Right cardiac atrium (tissue), 5 donors: ENCODE measurements around the gene TEAD1. TPM values are rescaled to one million over a fixed set of nuclear protein-coding genes. Genes with fewer than 3 reads are reported as not detected.
A peak's percentile ranks its signal among the peaks of the same experiment; 100 is the strongest.

Experiments
- ATAC-seq, 2 donors: fragments of 200-7000 bp; cut with Tn5 transposase; one replicate each; pipeline versions ENCODE4 v1.8.0 to v1.9.1; 2020; ENCODE audit warnings: moderate library complexity in 2 of 2, mild to moderate bottlenecking in 1 of 2
- DNase-seq, 3 donors: peaks; one replicate each; pipeline ENCODE4 v3.0.0-alpha.2; 2020
- H3K27ac ChIP-seq: one replicate; pipeline ENCODE4 v1.5.1; 2013; ENCODE audit warnings: mild to moderate bottlenecking, low read length, control low read depth, moderate library complexity
- H3K27me3 ChIP-seq: one replicate; pipeline ENCODE4 v1.6.1; 2013; ENCODE audit not compliant: control insufficient read depth, insufficient read depth
- H3K4me1 ChIP-seq: one replicate; pipeline ENCODE4 v1.6.1; 2013; ENCODE audit warnings: low read length; ENCODE audit not compliant: control insufficient read depth, insufficient read depth
- H3K4me3 ChIP-seq: one replicate; pipeline ENCODE4 v1.5.1; 2013; ENCODE audit warnings: low read length, control low read depth
- H3K9me3 ChIP-seq: one replicate; pipeline ENCODE4 v1.6.1; 2013; ENCODE audit warnings: low read length; ENCODE audit not compliant: control insufficient read depth
- WGBS: extraction: QIAGEN DNeasy Blood & Tissue Kit; methylation state at CpG from one replicate; pipeline ENCODE4 v1.1.7; 2013; 5-methylcytosine and 5-hydroxymethylcytosine counted together
- intact Hi-C, 4 donors: fragments of 100-400 bp; cut with DNase I; formaldehyde crosslinking; loops; one replicate each; pipeline versions ENCODE4 v1.11.0 to v1.14.0; 2022 to 2023
- polyA plus RNA-seq: library from polyadenylated mRNA; stranded (reverse); fragments of 200-250 nt; gene quantifications from one replicate; pipeline ENCODE4 v1.2.3, GENCODE V29; 2013
- total RNA-seq, 4 donors: library from RNA; stranded (reverse); fragmentation: NEBNext Ultra II Directional; extraction: Animal tissue kit (Norgen Biotek cat#: 25700); gene quantifications; one replicate each; pipeline ENCODE4 v1.2.1, GENCODE V29; 2021
- donor health status: healthy with polysubstance abuse.
- donor health status: DM: no; HTN: yes; CAD: no.
- donor health status: DM: no; HTN: no; CAD: no.
- donor health status: DM: no; HTN: yes; CAD: no; lungs with severe emphysema.
- donor health status: DM: yes; HTN: yes; CAD: no.

TEAD1 gene
- total and polyA plus RNA-seq, 5 donors = 19.7 to 105 (median 96.5) TPM

GRCh38 chr11:12640355-12640754 is 33.9 kb upstream of the TEAD1 start:
- Histone ChIP-seq H3K27me3 (no peaks in the 10 kb centered on the region), H3K4me1 (no peaks in the 10 kb centered on the region), H3K4me3 (no peak overlapping the region), H3K27ac (no peak overlapping the region), H3K9me3 (no peaks in the 10 kb centered on the region)
- ATAC-seq (no peak), DNase-seq (no peak)
- intact Hi-C loops = no loop called here
- 25% methylated on average over 1 of the region's 1 CpG for WGBS

- H3K4me1 ChIP-seq = no peaks in the 10 kb centered on the region
- no peak overlapping the region for H3K27ac ChIP-seq
- H3K9me3 ChIP-seq = no peaks in the 10 kb centered on the region
- DNase-seq (no peak), ATAC-seq (no peak)
- no peaks in the 10 kb centered on the region for H3K27me3 ChIP-seq
- intact Hi-C loops = no loop called here
- 83% methylated on average over 3 of the region's 3 CpGs for WGBS
- H3K4me3 ChIP-seq = no peak overlapping the region
Observed at GRCh38 chr11:12640926-12641849, 33.0 kb upstream of the TEAD1 start.

GRCh38 chr11:12642040-12642439 is 32.2 kb upstream of the TEAD1 start:
- WGBS = 50% methylated on average over 5 of the region's 5 CpGs
- ATAC-seq = peak; percentile 29 to 36

GRCh38 chr11:12642806-12643428 is 31.3 kb upstream of the TEAD1 start:
- WGBS = 77% methylated on average over 6 of the region's 6 CpGs
- intact Hi-C loops = no loop called here
- H3K4me1 ChIP-seq = no peaks in the 10 kb centered on the region
- H3K9me3 ChIP-seq = no peaks in the 10 kb centered on the region
- ATAC-seq (no peak), DNase-seq (no peak)
- no peak overlapping the region for H3K27ac ChIP-seq
- H3K4me3 ChIP-seq = no peak overlapping the region
- no peaks in the 10 kb centered on the region for H3K27me3 ChIP-seq

More at GRCh38 chr11:12642040-12642439, 32.2 kb upstream of the TEAD1 start:
- H3K27ac ChIP-seq = no peak overlapping the region
- no peak overlapping the region for H3K4me3 ChIP-seq
- H3K4me1 ChIP-seq = no peaks in the 10 kb centered on the region
- no peaks in the 10 kb centered on the region for H3K9me3 ChIP-seq
- intact Hi-C loops = no loop called here
- no peaks in the 10 kb centered on the region for H3K27me3 ChIP-seq
- DNase-seq = no peak

- Histone ChIP-seq H3K4me3 (no peak overlapping the region), H3K27me3 (no peaks in the 10 kb centered on the region), H3K4me1 (no peaks in the 10 kb centered on the region), H3K27ac (no peak overlapping the region), H3K9me3 (no peaks in the 10 kb centered on the region)
- intact Hi-C loops = no loop called here
- DNase-seq (no peak), ATAC-seq (no peak)
- 97% methylated on average over 2 of the region's 2 CpGs for WGBS
Observed at GRCh38 chr11:12646478-12646877, 27.7 kb upstream of the TEAD1 start.

- H3K4me1 ChIP-seq = no peaks in the 10 kb centered on the region
- 92% methylated on average over 7 of the region's 7 CpGs for WGBS
Observed at GRCh38 chr11:12653729-12654128, 20.5 kb upstream of the TEAD1 start.

GRCh38 chr11:12655842-12656241 is 18.4 kb upstream of the TEAD1 start:
- ATAC-seq (no peak), DNase-seq (no peak)
- Histone ChIP-seq H3K27ac (no peak overlapping the region), H3K9me3 (no peaks in the 10 kb centered on the region), H3K4me3 (no peak overlapping the region), H3K27me3 (no peaks in the 10 kb centered on the region), H3K4me1 (no peaks in the 10 kb centered on the region)
- intact Hi-C loops = no loop called here

More at GRCh38 chr11:12653729-12654128, 20.5 kb upstream of the TEAD1 start:
- H3K27ac ChIP-seq = no peak overlapping the region
- ATAC-seq = no peak
- no peak overlapping the region for H3K4me3 ChIP-seq
- H3K27me3 ChIP-seq = no peaks in the 10 kb centered on the region
- intact Hi-C loops = no loop called here
- no peak for DNase-seq
- no peaks in the 10 kb centered on the region for H3K9me3 ChIP-seq

GRCh38 chr11:12657336-12657735 is 16.9 kb upstream of the TEAD1 start:
- WGBS = 97% methylated on average over 3 of the region's 3 CpGs
- H3K4me1 ChIP-seq = no peaks in the 10 kb centered on the region
- H3K4me3 ChIP-seq = no peak overlapping the region
- ATAC-seq (no peak), DNase-seq (no peak)
- intact Hi-C loops = no loop called here
- no peaks in the 10 kb centered on the region for H3K9me3 ChIP-seq
- no peak overlapping the region for H3K27ac ChIP-seq
- no peaks in the 10 kb centered on the region for H3K27me3 ChIP-seq

GRCh38 chr11:12657981-12658380 is 16.2 kb upstream of the TEAD1 start:
- no peaks in the 10 kb centered on the region for H3K27me3 ChIP-seq
- WGBS = 96% methylated on average over 2 of the region's 2 CpGs
- ATAC-seq (no peak), DNase-seq (no peak)
- intact Hi-C loops = no loop called here
- H3K4me3 ChIP-seq = no peak overlapping the region
- H3K4me1 ChIP-seq = no peaks in the 10 kb centered on the region
- no peak overlapping the region for H3K27ac ChIP-seq
- H3K9me3 ChIP-seq = no peaks in the 10 kb centered on the region

- Histone ChIP-seq H3K27ac (no peak overlapping the region), H3K27me3 (no peaks in the 10 kb centered on the region), H3K9me3 (no peaks in the 10 kb centered on the region), H3K4me1 (no peaks in the 10 kb centered on the region), H3K4me3 (no peak overlapping the region)
- intact Hi-C loops = no loop called here
- no peak for DNase-seq
- 89% methylated on average over 8 of the region's 8 CpGs for WGBS
- ATAC-seq = no peak
Observed at GRCh38 chr11:12662101-12662689, 12.0 kb upstream of the TEAD1 start.

- Histone ChIP-seq H3K27ac (no peak overlapping the region), H3K27me3 (no peaks in the 10 kb centered on the region), H3K9me3 (no peaks in the 10 kb centered on the region), H3K4me3 (no peak overlapping the region), H3K4me1 (no peaks in the 10 kb centered on the region)
- intact Hi-C loops = no loop called here
- no peak for ATAC-seq
- 52% methylated on average over 1 of the region's 1 CpG for WGBS
- DNase-seq = no peak
Observed at GRCh38 chr11:12664385-12664784, 9.8 kb upstream of the TEAD1 start.
